Coronary artery (tissue), 2 donors: ENCODE data around the gene NPPB.

ENCODE experiments used
- DNase-seq: peaks from one replicate; pipeline ENCODE4 v3.0.0-alpha.2; 2017; ENCODE audit warnings: low spot score
- H3K27ac ChIP-seq, 2 donors: fragments of 200-600 bp; sonication (generic); one replicate each; pipeline ENCODE4 v1.5.1; 2016 to 2019
- H3K4me3 ChIP-seq: fragments of 200-600 bp; sonication (generic); 2 replicates; pipeline ENCODE4 v1.5.1; 2016; ENCODE audit warnings: mild to moderate bottlenecking, moderate library complexity
- CTCF ChIP-seq: fragments of 200-600 bp; sonication (generic); IDR thresholded peaks from one replicate; pipeline ENCODE4 v1.5.1; 2019; ENCODE audit warnings: antibody characterized with exemption

The NPPB gene

GRCh38 chr1:11855430-11855829 is 3.3 kb downstream of the NPPB start:
- Histone ChIP-seq H3K27ac (no peak overlapping the region), H3K4me3 (no peak overlapping the region)
- no peak for DNase-seq
- TF ChIP-seq CTCF = no peak

GRCh38 chr1:11854519-11854918 is 4.2 kb downstream of the NPPB start:
- no peak for TF ChIP-seq CTCF
- Histone ChIP-seq H3K27ac (no peak overlapping the region), H3K4me3 (no peak overlapping the region)
- DNase-seq = no peak

GRCh38 chr1:11851180-11851579 is 7.6 kb downstream of the NPPB start:
- TF ChIP-seq CTCF = no peak
- H3K4me3 ChIP-seq = no peak overlapping the region

GRCh38 chr1:11850156-11850555 is 8.6 kb downstream of the NPPB start:
- DNase-seq = no peak
- Histone ChIP-seq H3K27ac (no peak overlapping the region), H3K4me3 (no peak overlapping the region)
- TF ChIP-seq CTCF = no peak

More at GRCh38 chr1:11851180-11851579, 7.6 kb downstream of the NPPB start:
- DNase-seq = no peak
- H3K27ac ChIP-seq = no peak overlapping the region

- Histone ChIP-seq H3K27ac (no peak overlapping the region), H3K4me3 (no peak overlapping the region)
- DNase-seq = no peak
- TF ChIP-seq CTCF = no peak
Measured at GRCh38 chr1:11848373-11848700, 10.4 kb downstream of the NPPB start.

GRCh38 chr1:11847667-11848372 is 10.9 kb downstream of the NPPB start, which contains the start of gene NPPA:
Gene NPPA, minus strand, starts transcription at chr1:11847783. Its CDS starts 99 bp downstream, at chr1:11847684.
- H3K27ac ChIP-seq = no peak within 1 kb of the TSS
- no peak within 1 kb of the TSS for H3K4me3 ChIP-seq
- DNase-seq = no peak
- no peak for TF ChIP-seq CTCF

- no peak overlapping the region for H3K4me3 ChIP-seq
- no peak for DNase-seq
- no peak for TF ChIP-seq CTCF
- H3K27ac ChIP-seq = no peak overlapping the region
Measured at GRCh38 chr1:11845641-11846335, 13.0 kb downstream of the NPPB start.
